Left lung (tissue), 10 donors: Measurements from ENCODE around the gene PATL2. TPM values are rescaled to one million over a fixed set of nuclear protein-coding genes. Genes with fewer than 3 reads are reported as not detected.
A peak's percentile ranks its signal among the peaks of the same experiment; 100 is the strongest.

Experiments
- ATAC-seq: fragments of 200-7000 bp; cut with Tn5 transposase; one replicate; pipeline ENCODE4 v1.9.1; 2020; ENCODE audit warnings: moderate library complexity
- DNase-seq, 4 donors: peaks; one replicate each; pipeline ENCODE4 v3.0.0-alpha.2; 2013 to 2020
- H3K27ac ChIP-seq, 2 donors: fragments of 200-600 bp; sonication (generic) in 1 of 2; one replicate each; pipeline versions ENCODE4 v1.5.0 to v1.8.0; 2020 to 2021
- H3K27me3 ChIP-seq, 2 donors: fragments of 200-600 bp; sonication (generic) in 1 of 2; one replicate each; pipeline versions ENCODE4 v1.5.0 to v1.8.0; 2020 to 2021
- H3K36me3 ChIP-seq, 2 donors: fragments of 200-600 bp; sonication (generic) in 1 of 2; one replicate each; pipeline versions ENCODE4 v1.5.0 to v1.8.0; 2020 to 2021
- H3K4me1 ChIP-seq, 2 donors: fragments of 200-600 bp; one replicate each; pipeline ENCODE4 v1.8.0; 2021
- H3K4me3 ChIP-seq, 2 donors: fragments of 200-600 bp; sonication (generic) in 1 of 2; one replicate each; pipeline versions ENCODE4 v1.5.0 to v1.8.0; 2020 to 2021; ENCODE audit warnings: mild to moderate bottlenecking in 1 of 2
- H3K9me3 ChIP-seq, 2 donors: fragments of 200-600 bp; sonication (generic) in 1 of 2; one replicate each; pipeline versions ENCODE4 v1.5.0 to v1.8.0; 2020 to 2021
- intact Hi-C, 2 donors: fragments of 100-400 bp; cut with DNase I; formaldehyde crosslinking; loops; one replicate each; pipeline versions ENCODE4 v1.11.2 to v1.14.2; 2022
- polyA plus RNA-seq, 6 donors: library from polyadenylated mRNA; unstranded; fragments of 120-200 nt; gene quantifications; one replicate each; pipeline ENCODE4 v1.2.1, GENCODE V29; 2013; ENCODE audit not compliant: insufficient read length in 6 of 6
- total RNA-seq, 2 donors: library from RNA; stranded (reverse); fragmentation: NEBNext Ultra II Directional; extraction: Animal tissue kit (Norgen Biotek cat#: 25700); gene quantifications; one replicate each; pipeline ENCODE4 v1.2.1, GENCODE V29; 2021
- TF ChIP-seq, protein P1 (sequence below), 2 donors: fragments of 200-600 bp; sonication (generic) in 1 of 2; IDR thresholded peaks; one replicate each; pipeline versions ENCODE4 v1.5.0 to v1.8.0; 2021; ENCODE audit warnings: antibody characterized with exemption in 2 of 2
- donor health status: DM: no; HTN: yes; CAD: no.
- donor health status: DM: no; HTN: no; CAD: no.

PATL2 gene
- total and polyA plus RNA-seq, 8 donors = 0.88 to 3.8 (median 1.1) TPM

GRCh38 chr15:44662478-44663409 is 48.4 kb downstream of the PATL2 start:
- Histone ChIP-seq H3K36me3 (peaks cover 0 to 23% of the 10 kb centered on the region in 2 donors), H3K27ac (peak overlapping the region; percentile 98 to 100), H3K9me3 (no peaks in the 10 kb centered on the region), H3K4me3 (peak overlapping the region; percentile 95 to 100), H3K27me3 (no peaks in the 10 kb centered on the region), H3K4me1 (peaks cover 5 to 57% of the 10 kb centered on the region in 2 donors)
- DNase-seq (peak; percentile 58 to 90 (median 72)), ATAC-seq (peak; percentile 78)
- TF ChIP-seq, protein P1, sequence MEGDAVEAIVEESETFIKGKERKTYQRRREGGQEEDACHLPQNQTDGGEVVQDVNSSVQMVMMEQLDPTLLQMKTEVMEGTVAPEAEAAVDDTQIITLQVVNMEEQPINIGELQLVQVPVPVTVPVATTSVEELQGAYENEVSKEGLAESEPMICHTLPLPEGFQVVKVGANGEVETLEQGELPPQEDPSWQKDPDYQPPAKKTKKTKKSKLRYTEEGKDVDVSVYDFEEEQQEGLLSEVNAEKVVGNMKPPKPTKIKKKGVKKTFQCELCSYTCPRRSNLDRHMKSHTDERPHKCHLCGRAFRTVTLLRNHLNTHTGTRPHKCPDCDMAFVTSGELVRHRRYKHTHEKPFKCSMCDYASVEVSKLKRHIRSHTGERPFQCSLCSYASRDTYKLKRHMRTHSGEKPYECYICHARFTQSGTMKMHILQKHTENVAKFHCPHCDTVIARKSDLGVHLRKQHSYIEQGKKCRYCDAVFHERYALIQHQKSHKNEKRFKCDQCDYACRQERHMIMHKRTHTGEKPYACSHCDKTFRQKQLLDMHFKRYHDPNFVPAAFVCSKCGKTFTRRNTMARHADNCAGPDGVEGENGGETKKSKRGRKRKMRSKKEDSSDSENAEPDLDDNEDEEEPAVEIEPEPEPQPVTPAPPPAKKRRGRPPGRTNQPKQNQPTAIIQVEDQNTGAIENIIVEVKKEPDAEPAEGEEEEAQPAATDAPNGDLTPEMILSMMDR (IDR thresholded peaks at IDR 0.05) = no peak
- intact Hi-C loops = loop anchor here (5.0 to 10.0 kb wide), 2 partner anchors 72 to 75 kb away; partner anchors contain the start of gene TRIM69 (in 2 of the 2)

DNA sequence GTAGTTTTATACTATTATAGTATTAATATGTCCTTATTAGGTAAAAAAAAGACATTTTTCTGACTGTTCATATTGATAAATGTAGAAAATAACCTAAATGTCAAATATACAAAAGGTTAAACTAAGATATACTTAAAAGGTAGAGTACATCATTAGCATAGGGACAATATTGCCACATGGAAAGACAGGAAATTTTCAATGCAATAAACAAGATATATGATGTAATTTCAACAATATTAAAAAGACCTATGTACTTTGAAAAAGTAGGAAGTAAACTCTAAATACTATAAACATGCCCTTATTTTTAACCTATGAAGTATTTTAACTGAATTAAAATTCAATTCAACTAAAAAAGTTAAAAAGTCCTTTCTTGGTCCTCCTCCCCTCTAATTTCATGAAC is 49.5 kb downstream of the PATL2 start:
- ATAC-seq (no peak), DNase-seq (no peak)
- intact Hi-C loops = loop anchor here (5.0 to 10.0 kb wide), 2 partner anchors 73 to 76 kb away; partner anchors contain the start of gene TRIM69 (in 2 of the 2)
- Histone ChIP-seq H3K27me3 (no peaks in the 10 kb centered on the region), H3K4me3 (peak overlapping the region in 1 of 2 donors; percentile 95), H3K27ac (peak overlapping the region in 1 of 2 donors; percentile 100), H3K9me3 (no peaks in the 10 kb centered on the region), H3K4me1 (peaks cover 5 to 52% of the 10 kb centered on the region in 2 donors), H3K36me3 (peaks cover 0 to 35% of the 10 kb centered on the region in 2 donors)
- TF ChIP-seq, protein P1 (IDR thresholded peaks at IDR 0.05) = no peak

- no peak overlapping the region for H3K4me3 ChIP-seq
- peaks cover 4 to 33% of the 10 kb centered on the region in 2 donors for H3K4me1 ChIP-seq
- H3K9me3 ChIP-seq = no peaks in the 10 kb centered on the region
- no peak for DNase-seq
- TF ChIP-seq, protein P1 (IDR thresholded peaks at IDR 0.05) = no peak
- H3K36me3 ChIP-seq = peaks cover 0 to 60% of the 10 kb centered on the region in 2 donors
- no peak for ATAC-seq
- H3K27me3 ChIP-seq = no peaks in the 10 kb centered on the region
- H3K27ac ChIP-seq = peak overlapping the region in 1 of 2 donors; percentile 13
- intact Hi-C loops = no loop called here
Measured at GRCh38 chr15:44659056-44659455, 52.1 kb downstream of the PATL2 start.

GRCh38 chr15:44657378-44657777 is 53.7 kb downstream of the PATL2 start:
- intact Hi-C loops = no loop called here
- TF ChIP-seq, protein P1 (IDR thresholded peaks at IDR 0.05) = no peak

GRCh38 chr15:44656913-44657312 is 54.2 kb downstream of the PATL2 start:
- intact Hi-C loops = no loop called here

More at GRCh38 chr15:44657378-44657777, 53.7 kb downstream of the PATL2 start:
- no peak for ATAC-seq
- Histone ChIP-seq H3K36me3 (peaks cover 0 to 76% of the 10 kb centered on the region in 2 donors), H3K9me3 (no peaks in the 10 kb centered on the region), H3K27me3 (no peaks in the 10 kb centered on the region), H3K27ac (no peak overlapping the region), H3K4me1 (peaks cover 0 to 27% of the 10 kb centered on the region in 2 donors), H3K4me3 (no peak overlapping the region)
- DNase-seq = no peak

More at GRCh38 chr15:44656913-44657312, 54.2 kb downstream of the PATL2 start:
- Histone ChIP-seq H3K27ac (no peak overlapping the region), H3K4me3 (no peak overlapping the region), H3K9me3 (no peaks in the 10 kb centered on the region), H3K36me3 (peaks cover 0 to 81% of the 10 kb centered on the region in 2 donors), H3K4me1 (peaks cover 0 to 23% of the 10 kb centered on the region in 2 donors), H3K27me3 (no peaks in the 10 kb centered on the region)
- TF ChIP-seq, protein P1 (IDR thresholded peaks at IDR 0.05) = no peak
- ATAC-seq (no peak), DNase-seq (no peak)
